Measurements from ENCODE around the gene ST6GAL2.

The ST6GAL2 gene

DNA sequence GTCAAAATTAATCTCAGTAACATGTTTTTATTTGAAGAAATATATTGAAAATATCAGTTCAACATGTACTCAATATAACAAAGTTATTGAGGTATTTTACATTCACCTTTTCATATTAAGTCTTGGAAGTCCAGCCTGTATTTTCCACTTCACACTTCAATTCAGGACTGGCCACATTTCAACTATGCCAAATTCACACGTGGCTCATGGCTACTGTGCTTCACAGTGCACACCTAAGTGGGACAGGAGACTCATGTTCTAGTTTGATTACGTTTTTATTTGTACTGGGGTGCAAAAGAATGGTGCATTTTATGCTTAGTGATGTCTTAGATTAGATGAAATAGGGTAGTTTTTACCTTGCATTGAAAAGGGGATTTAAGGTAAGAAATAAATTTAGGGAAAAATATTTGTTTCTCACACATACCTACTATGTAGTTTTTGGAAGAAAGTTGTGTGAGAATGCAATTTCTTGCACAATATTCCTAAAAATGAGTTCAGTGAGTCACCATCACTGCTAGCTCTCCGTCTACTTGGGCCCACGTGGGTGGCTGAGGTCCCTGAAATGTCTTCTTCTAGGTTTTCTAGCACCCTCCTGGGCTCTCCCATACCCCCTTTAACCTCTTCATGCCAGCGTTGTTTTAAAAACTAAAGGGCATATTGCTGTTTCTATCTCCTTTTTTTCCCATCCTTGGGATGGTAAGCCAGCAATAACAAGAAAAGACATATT is 87.0 kb downstream of the ST6GAL2 start:
- TF ChIP-seq JUND (IDR thresholded peaks at IDR 0.05; ENCODE audit: low read depth): no peak
- in situ Hi-C loops (cut with HindIII; ENCODE audit: low pct_unique_long_range_greater_than_20kb, low sequenced_read_pairs): no loop called here
- DNase-seq (ENCODE audit: low read depth in 1 of 2, low spot score in 1 of 2): no peak

GRCh38 chr2:106797494-106797893 is 88.5 kb downstream of the ST6GAL2 start:
- in situ Hi-C loops (cut with HindIII; ENCODE audit: low pct_unique_long_range_greater_than_20kb, low sequenced_read_pairs): no loop called here
- no peak for DNase-seq (ENCODE audit: low read depth in 1 of 2, low spot score in 1 of 2)
- TF ChIP-seq JUND (IDR thresholded peaks at IDR 0.05; ENCODE audit: low read depth): no peak

GRCh38 chr2:106792671-106793070 is 93.3 kb downstream of the ST6GAL2 start:
- TF ChIP-seq JUND (IDR thresholded peaks at IDR 0.05; ENCODE audit: low read depth): no peak
- peak in 1 of 2 experiments; percentile 34 for DNase-seq (ENCODE audit: low read depth in 1 of 2, low spot score in 1 of 2)
- in situ Hi-C loops (cut with HindIII; ENCODE audit: low pct_unique_long_range_greater_than_20kb, low sequenced_read_pairs): no loop called here

DNA sequence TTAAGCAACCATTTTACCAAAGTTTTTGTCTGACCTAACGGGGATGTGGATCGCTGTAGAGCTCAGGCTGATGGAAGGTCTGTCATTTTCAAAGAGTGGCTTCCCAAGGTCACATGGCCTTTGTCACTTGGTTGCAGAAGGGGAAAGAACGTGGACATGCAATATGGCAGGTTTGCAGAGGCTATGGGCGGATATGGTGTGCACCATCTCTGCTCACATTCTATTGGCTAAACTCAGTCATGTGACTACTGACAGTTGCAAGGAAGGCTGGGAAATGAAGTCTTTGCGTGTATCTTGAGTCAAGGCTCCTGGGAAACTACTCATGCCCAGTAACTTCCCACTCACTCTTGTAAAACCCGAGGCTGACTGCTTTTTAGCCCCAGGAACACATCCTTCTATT is 96.8 kb downstream of the ST6GAL2 start:
- in situ Hi-C loops (cut with HindIII; ENCODE audit: low pct_unique_long_range_greater_than_20kb, low sequenced_read_pairs): no loop called here
- no peak for TF ChIP-seq JUND (IDR thresholded peaks at IDR 0.05; ENCODE audit: low read depth)
- peak in 1 of 2 experiments; percentile 49 for DNase-seq (ENCODE audit: low read depth in 1 of 2, low spot score in 1 of 2)

DNA sequence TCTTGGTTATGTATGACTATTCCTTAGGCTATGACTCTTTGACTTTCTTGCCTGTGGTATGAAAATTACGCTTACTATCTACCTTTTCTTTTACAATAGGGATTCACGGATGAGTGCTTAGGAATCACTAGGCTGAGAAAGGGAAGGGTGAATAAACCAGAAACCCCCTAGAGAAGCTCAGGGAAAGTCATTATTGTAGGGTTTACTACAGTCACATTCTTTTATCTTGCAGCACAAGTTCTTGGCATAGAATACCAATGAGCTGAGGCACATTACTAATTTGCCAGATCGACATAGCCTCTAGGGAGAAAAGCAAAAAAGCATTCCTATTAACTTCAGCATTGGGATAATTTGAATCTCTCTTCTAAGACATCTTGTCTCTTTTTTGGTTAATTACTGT is 103.3 kb downstream of the ST6GAL2 start:
- no peak for DNase-seq (ENCODE audit: low read depth in 1 of 2, low spot score in 1 of 2)
- TF ChIP-seq JUND (IDR thresholded peaks at IDR 0.05; ENCODE audit: low read depth): no peak

DNA sequence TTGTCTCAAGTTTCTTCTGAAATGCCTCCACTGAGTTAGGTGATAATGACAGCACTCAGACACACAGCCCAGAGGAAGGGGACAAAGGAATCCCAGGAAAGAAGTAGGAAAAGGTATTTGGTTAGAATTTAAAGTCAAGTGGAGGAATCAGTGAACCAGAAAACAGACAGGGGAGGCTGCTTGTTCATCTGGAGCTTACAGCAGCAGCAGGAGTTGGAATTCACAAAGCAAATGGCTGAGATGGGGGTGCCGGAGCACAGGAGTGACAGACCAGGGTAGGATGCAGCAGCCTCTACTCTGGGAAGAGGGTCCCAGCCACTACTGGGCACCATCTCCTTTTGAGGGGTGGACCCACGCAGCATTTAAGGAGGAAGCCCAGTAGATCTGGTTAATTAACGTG is 104.8 kb downstream of the ST6GAL2 start:
- no peak for TF ChIP-seq JUND (IDR thresholded peaks at IDR 0.05; ENCODE audit: low read depth)
- in situ Hi-C loops (cut with HindIII; ENCODE audit: low pct_unique_long_range_greater_than_20kb, low sequenced_read_pairs): no loop called here
- no peak for DNase-seq (ENCODE audit: low read depth in 1 of 2, low spot score in 1 of 2)

More for the DNA sequence above, 103.3 kb downstream of the ST6GAL2 start:
- in situ Hi-C loops (cut with HindIII; ENCODE audit: low pct_unique_long_range_greater_than_20kb, low sequenced_read_pairs): no loop called here

GRCh38 chr2:106771811-106772210 is 114.2 kb downstream of the ST6GAL2 start:
- DNase-seq (ENCODE audit: low read depth in 1 of 2, low spot score in 1 of 2): no peak
- in situ Hi-C loops (cut with HindIII; ENCODE audit: low pct_unique_long_range_greater_than_20kb, low sequenced_read_pairs): no loop called here
- no peak for TF ChIP-seq JUND (IDR thresholded peaks at IDR 0.05; ENCODE audit: low read depth)

- no peak for DNase-seq (ENCODE audit: low read depth in 1 of 2, low spot score in 1 of 2)
- in situ Hi-C loops (cut with HindIII; ENCODE audit: low pct_unique_long_range_greater_than_20kb, low sequenced_read_pairs): no loop called here
- no peak for TF ChIP-seq JUND (IDR thresholded peaks at IDR 0.05; ENCODE audit: low read depth)
These were observed 115.0 kb downstream of the ST6GAL2 start for GRCh38 chr2:106770986-106771385.

DNA sequence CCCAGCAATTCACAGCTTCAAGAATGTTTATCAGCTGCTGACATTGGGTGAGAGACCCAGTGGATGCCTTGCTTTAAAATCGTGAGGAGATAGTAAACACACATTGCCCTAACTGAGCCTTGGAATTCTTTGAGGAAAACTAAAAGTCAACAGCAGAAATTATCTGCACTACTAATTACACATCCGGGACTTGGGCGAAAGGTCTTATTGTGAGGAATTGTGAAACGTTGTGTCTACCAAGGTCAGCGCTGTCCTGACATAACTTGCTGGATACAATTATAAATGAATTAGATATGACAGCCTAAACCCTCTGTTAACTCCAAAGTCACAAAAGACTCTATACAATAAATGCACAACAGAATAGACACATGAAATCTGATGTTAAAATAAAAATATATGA is 121.4 kb downstream of the ST6GAL2 start:
- TF ChIP-seq JUND (IDR thresholded peaks at IDR 0.05; ENCODE audit: low read depth): no peak
- DNase-seq (ENCODE audit: low read depth in 1 of 2, low spot score in 1 of 2): no peak
- in situ Hi-C loops (cut with HindIII; ENCODE audit: low pct_unique_long_range_greater_than_20kb, low sequenced_read_pairs): no loop called here

DNA sequence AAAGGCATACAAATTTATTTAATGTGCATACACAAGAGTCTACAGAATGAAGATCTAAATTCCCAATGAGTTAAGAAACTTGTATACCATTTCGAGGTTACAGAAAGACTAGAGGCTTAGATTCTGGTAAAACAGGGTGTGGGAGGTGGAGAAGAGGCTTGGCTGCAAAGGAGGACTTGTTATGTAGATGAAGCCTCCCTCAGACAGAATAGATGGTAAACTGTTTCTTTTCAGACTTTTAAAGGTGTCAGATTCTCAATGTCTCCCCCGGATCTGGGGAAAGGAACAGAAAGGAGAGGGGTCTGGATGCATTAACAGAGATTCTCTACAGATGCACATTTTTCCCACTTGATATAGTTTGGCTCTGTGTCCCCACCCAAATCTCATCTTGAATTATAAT is 126.0 kb downstream of the ST6GAL2 start:
- in situ Hi-C loops (cut with HindIII; ENCODE audit: low pct_unique_long_range_greater_than_20kb, low sequenced_read_pairs): no loop called here
- no peak for TF ChIP-seq JUND (IDR thresholded peaks at IDR 0.05; ENCODE audit: low read depth)
- no peak for DNase-seq (ENCODE audit: low read depth in 1 of 2, low spot score in 1 of 2)

DNA sequence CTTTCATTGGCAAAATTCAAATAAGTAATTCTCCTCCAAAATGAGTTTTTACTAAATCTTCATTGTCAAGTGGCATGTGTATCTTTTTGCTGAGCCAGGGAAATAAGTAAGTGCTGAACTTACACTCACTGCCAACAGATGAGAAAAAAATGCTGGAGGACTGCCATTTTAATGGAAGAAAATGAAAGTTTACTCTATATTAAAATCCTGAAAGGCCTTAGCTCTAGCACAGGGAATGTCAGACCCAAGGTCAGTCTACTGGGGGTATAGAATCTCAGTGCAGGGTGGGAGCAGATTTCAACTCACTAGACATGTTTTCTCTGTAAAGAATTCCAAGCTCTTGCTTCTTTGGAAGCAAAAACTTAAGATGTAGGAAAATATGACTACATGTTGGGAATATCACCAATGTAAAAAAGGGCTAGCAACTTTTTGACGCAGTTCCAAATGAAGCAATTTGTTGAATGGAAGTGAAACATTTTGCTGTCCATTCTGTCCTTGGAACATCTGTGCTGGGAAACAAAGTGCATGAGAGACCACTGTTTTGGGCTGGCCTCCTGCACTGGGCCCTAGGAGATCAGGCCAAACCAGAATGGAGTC is 127.0 kb downstream of the ST6GAL2 start:
- no peak for DNase-seq (ENCODE audit: low read depth in 1 of 2, low spot score in 1 of 2)
- TF ChIP-seq JUND (IDR thresholded peaks at IDR 0.05; ENCODE audit: low read depth): no peak
- in situ Hi-C loops (cut with HindIII; ENCODE audit: low pct_unique_long_range_greater_than_20kb, low sequenced_read_pairs): no loop called here
